ENCODE measurements around the gene ARHGAP4. TPM values are rescaled to one million over a fixed set of nuclear protein-coding genes. Genes with fewer than 3 reads are reported as not detected.

ARHGAP4 gene
- total RNA-seq, 1 experiment from 2014 or later, result 2.4 TPM

GRCh38 chrX:153937056-153937455 is 11.0 kb upstream of the ARHGAP4 start:
- Histone ChIP-seq H3K27me3 (no peaks in the 10 kb centered on the region), H3K4me3 (no peak overlapping the region), H3K9me3 (no peaks in the 10 kb centered on the region), H3K36me3 (peaks cover 4% of the 10 kb centered on the region; the same call in 1 of the 2 replicates)
- DNase-seq, result no peak

GRCh38 chrX:153935326-153935851 is 9.3 kb upstream of the ARHGAP4 start:
- no peak for DNase-seq
- Histone ChIP-seq H3K4me3 (peak overlapping the region; percentile 28), H3K36me3 (peaks cover 4% of the 10 kb centered on the region; the same call in 1 of the 2 replicates), H3K27me3 (no peaks in the 10 kb centered on the region), H3K9me3 (no peaks in the 10 kb centered on the region)

- H3K36me3 ChIP-seq, result peaks cover 4% of the 10 kb centered on the region; the same call in 1 of the 2 replicates
- H3K4me3 ChIP-seq, result peak within 1 kb of the TSS; percentile 65
- H3K9me3 ChIP-seq, result no peaks in the 10 kb centered on the region
- peak; percentile 76 for DNase-seq
- no peaks in the 10 kb centered on the region for H3K27me3 ChIP-seq
Observed at GRCh38 chrX:153934762-153935325, 8.8 kb upstream of the ARHGAP4 start, which contains the start of gene NAA10. Gene NAA10, minus strand, starts transcription at chrX:153935037. Its CDS starts 133 bp downstream, at chrX:153934904.

- DNase-seq, result no peak
- no peaks in the 10 kb centered on the region for H3K27me3 ChIP-seq
Observed at GRCh38 chrX:153934148-153934761, 8.2 kb upstream of the ARHGAP4 start.

GRCh38 chrX:153933748-153934147 is 7.7 kb upstream of the ARHGAP4 start:
- Histone ChIP-seq H3K36me3 (peaks cover 4% of the 10 kb centered on the region; the same call in 1 of the 2 replicates), H3K27me3 (no peaks in the 10 kb centered on the region), H3K4me3 (peak overlapping the region; percentile 65), H3K9me3 (no peaks in the 10 kb centered on the region)
- DNase-seq, result no peak

More at GRCh38 chrX:153934148-153934761, 8.2 kb upstream of the ARHGAP4 start:
- Histone ChIP-seq H3K9me3 (no peaks in the 10 kb centered on the region), H3K36me3 (peaks cover 4% of the 10 kb centered on the region; the same call in 1 of the 2 replicates), H3K4me3 (peak overlapping the region; percentile 65)

GRCh38 chrX:153932220-153932915 is 6.3 kb upstream of the ARHGAP4 start:
- no peak for DNase-seq
- no peak overlapping the region for H3K4me3 ChIP-seq
- H3K27me3 ChIP-seq, result no peaks in the 10 kb centered on the region
- H3K36me3 ChIP-seq, result peaks cover 4% of the 10 kb centered on the region; the same call in 1 of the 2 replicates
- H3K9me3 ChIP-seq, result no peaks in the 10 kb centered on the region

- peaks cover 4% of the 10 kb centered on the region; the same call in 1 of the 2 replicates for H3K36me3 ChIP-seq
- no peaks in the 10 kb centered on the region for H3K9me3 ChIP-seq
- no peak overlapping the region for H3K4me3 ChIP-seq
- DNase-seq, result no peak
- H3K27me3 ChIP-seq, result no peaks in the 10 kb centered on the region
Observed at GRCh38 chrX:153931748-153932147, 5.7 kb upstream of the ARHGAP4 start.

- no peak overlapping the region for H3K4me3 ChIP-seq
- peaks cover 4% of the 10 kb centered on the region; the same call in 1 of the 2 replicates for H3K36me3 ChIP-seq
- H3K9me3 ChIP-seq, result no peaks in the 10 kb centered on the region
- H3K27me3 ChIP-seq, result no peaks in the 10 kb centered on the region
- DNase-seq, result no peak
Observed at GRCh38 chrX:153931151-153931550, 5.1 kb upstream of the ARHGAP4 start.

- H3K4me3 ChIP-seq, result no peak overlapping the region
- no peak for DNase-seq
- no peaks in the 10 kb centered on the region for H3K27me3 ChIP-seq
- no peaks in the 10 kb centered on the region for H3K9me3 ChIP-seq
- H3K36me3 ChIP-seq, result peaks cover 4% of the 10 kb centered on the region; the same call in 1 of the 2 replicates
Observed at GRCh38 chrX:153930011-153930910, 4.2 kb upstream of the ARHGAP4 start.

GRCh38 chrX:153929576-153929975 is 3.5 kb upstream of the ARHGAP4 start:
- H3K9me3 ChIP-seq, result no peaks in the 10 kb centered on the region
- no peak for DNase-seq

GRCh38 chrX:153928846-153929245 is 2.8 kb upstream of the ARHGAP4 start:
- Histone ChIP-seq H3K4me3 (no peak overlapping the region), H3K36me3 (peaks cover 4% of the 10 kb centered on the region; the same call in 1 of the 2 replicates)

More at GRCh38 chrX:153929576-153929975, 3.5 kb upstream of the ARHGAP4 start:
- Histone ChIP-seq H3K4me3 (no peak overlapping the region), H3K27me3 (no peaks in the 10 kb centered on the region), H3K36me3 (peaks cover 4% of the 10 kb centered on the region; the same call in 1 of the 2 replicates)

GRCh38 chrX:153927922-153928760 is 2.1 kb upstream of the ARHGAP4 start:
- Histone ChIP-seq H3K27me3 (no peaks in the 10 kb centered on the region), H3K36me3 (peaks cover 4% of the 10 kb centered on the region; the same call in 1 of the 2 replicates), H3K4me3 (peak overlapping the region; percentile 71), H3K9me3 (no peaks in the 10 kb centered on the region)
- peak; percentile 95 for DNase-seq

More at GRCh38 chrX:153928846-153929245, 2.8 kb upstream of the ARHGAP4 start:
- Histone ChIP-seq H3K27me3 (no peaks in the 10 kb centered on the region), H3K9me3 (no peaks in the 10 kb centered on the region)
- DNase-seq, result no peak

GRCh38 chrX:153927672-153927921 is 1.5 kb upstream of the ARHGAP4 start:
- H3K27me3 ChIP-seq, result no peaks in the 10 kb centered on the region
- peak overlapping the region; percentile 71 for H3K4me3 ChIP-seq
- no peak for DNase-seq
- H3K9me3 ChIP-seq, result no peaks in the 10 kb centered on the region
- H3K36me3 ChIP-seq, result no peaks in the 10 kb centered on the region; the same call in 1 of the 2 replicates

GRCh38 chrX:153926858-153927671 is 1.0 kb upstream of the ARHGAP4 start:
- Histone ChIP-seq H3K36me3 (no peaks in the 10 kb centered on the region; the same call in 1 of the 2 replicates), H3K9me3 (no peaks in the 10 kb centered on the region), H3K27me3 (no peaks in the 10 kb centered on the region), H3K4me3 (peak overlapping the region; percentile 71)
- peak; percentile 49 for DNase-seq

- no peak for DNase-seq
- Histone ChIP-seq H3K4me3 (no peak overlapping the region), H3K9me3 (no peaks in the 10 kb centered on the region), H3K27me3 (no peaks in the 10 kb centered on the region), H3K36me3 (no peaks in the 10 kb centered on the region; the same call in 1 of the 2 replicates)
Observed at GRCh38 chrX:153926552-153926857, 441 bp upstream of the ARHGAP4 start.

All from MG63 (cell line).